K562 (cell line): Measurements from ENCODE around the gene SLC12A1. TPM values are rescaled to one million over a fixed set of nuclear protein-coding genes. Genes with fewer than 3 reads are reported as not detected.

ENCODE experiments used
- ASH1L ChIP-seq: fragments of 450-650 bp; IDR thresholded peaks from 2 replicates; pipeline ENCODE4 v1.6.1; 2018; ENCODE audit warnings: borderline replicate concordance, mild to moderate bottlenecking, low read depth; ENCODE audit not compliant: partially characterized antibody
- ATF7 ChIP-seq: fragments of 450-650 bp; IDR thresholded peaks from 2 replicates; pipeline ENCODE4 v1.7.1; 2014; ENCODE audit warnings: mild to moderate bottlenecking, moderate library complexity
- BHLHE40 ChIP-seq: IDR thresholded peaks from 2 replicates; pipeline ENCODE4 v1.6.1; 2011; ENCODE audit warnings: low read length, improper control_type of control experiment
- EP400 ChIP-seq: fragments of 450-650 bp; IDR thresholded peaks from 2 replicates; pipeline ENCODE4 v1.6.1; 2017; ENCODE audit warnings: antibody characterized with exemption, mild to moderate bottlenecking, moderate library complexity
- FUS ChIP-seq: fragments of 200-400 bp; formaldehyde crosslinking; optimal IDR thresholded peaks from 2 replicates; pipeline ENCODE3; 2017; ENCODE audit warnings: low read depth, low read length
- KDM5B ChIP-seq: fragments of 200-600 bp; sonication (generic); IDR thresholded peaks from 2 replicates; pipeline ENCODE4 v1.6.1; 2012; ENCODE audit warnings: low read depth, mild to moderate bottlenecking, moderate library complexity, low read length, control low read depth, inconsistent platforms; ENCODE audit not compliant: insufficient replicate concordance
- KLF6 ChIP-seq: fragments of 250-450 bp; sonication (Bioruptor Pico); IDR thresholded peaks from 2 replicates; pipeline ENCODE4 v1.4.0; 2020; ENCODE audit warnings: mild to moderate bottlenecking, moderate library complexity, borderline replicate concordance
- MBD2 ChIP-seq: sonication (generic); IDR thresholded peaks from 2 replicates; pipeline ENCODE4 v1.6.1; 2016; ENCODE audit warnings: low read depth, borderline replicate concordance
- NCOA2 ChIP-seq, 2 experiments: fragments of 450-650 bp; IDR thresholded peaks; 2 replicates each; pipeline ENCODE4 v1.6.1; 2018; ENCODE audit warnings: mild to moderate bottlenecking in 2 of 2, moderate library complexity in 1 of 2; ENCODE audit not compliant: partially characterized antibody in 2 of 2
- NR2C2 ChIP-seq, 2 experiments: fragments of 200-800 bp in 1 of 2; sonication (Bioruptor generic) in 1 of 2; sonication (generic) in 1 of 2; formaldehyde crosslinking in 1 of 2; IDR thresholded peaks; 2 replicates each; pipeline versions ENCODE4 v1.6.1 to v1.8.0; 2016 to 2022; ENCODE audit warnings: mild to moderate bottlenecking in 1 of 2, missing compliant biosample characterization in 1 of 2, missing genetic modification characterization in 1 of 2, missing genetic modification reagents in 1 of 2
- PRPF4 ChIP-seq: fragments of 200-400 bp; formaldehyde crosslinking; IDR thresholded peaks from one replicate; pipeline ENCODE4 v1.6.1; 2017; ENCODE audit warnings: low read length, low read depth, mild to moderate bottlenecking; ENCODE audit not compliant: insufficient read depth, poor library complexity, severe bottlenecking
- TAF1 ChIP-seq: IDR thresholded peaks from 2 replicates; pipeline ENCODE4 v1.6.1; 2011; ENCODE audit warnings: mild to moderate bottlenecking, low read length, moderate library complexity; ENCODE audit not compliant: insufficient read depth, control insufficient read depth, severe bottlenecking; ENCODE audit errors: extremely low read depth
- TAF9B ChIP-seq: fragments of 450-650 bp; IDR thresholded peaks from 2 replicates; pipeline ENCODE4 v1.6.1; 2018; ENCODE audit warnings: mild to moderate bottlenecking; ENCODE audit not compliant: partially characterized antibody
- ZEB2 ChIP-seq: fragments of 450-650 bp; IDR thresholded peaks from 2 replicates; pipeline ENCODE4 v1.6.1; 2016
- polyA plus RNA-seq, 8 experiments: library from polyadenylated mRNA; depleted of rRNA in 4 of 8; stranded (reverse) in 5 of 8; unstranded in 3 of 8; fragments of >200 nt; fragmentation: Nextera tagmentation in 2 of 8; fragmentation: Illumina TruSeq in 1 of 8; extraction: Ambion mirVana in 2 of 8; extraction: Trizol in 1 of 8; gene quantifications; 2 replicates each; pipeline versions ENCODE4 v1.2.1 to v1.2.3, GENCODE V29; 2011 to 2014; ENCODE audit warnings: inconsistent platforms in 1 of 8, missing spikeins in 1 of 8
- total RNA-seq, 7 experiments: library from RNA; depleted of rRNA in 6 of 7; stranded (reverse); fragments of >200 nt in 6 of 7; fragmentation: Illumina TruSeq in 2 of 7; extraction: Trizol in 2 of 7; gene quantifications; 2 replicates each; pipeline versions ENCODE4 v1.2.1 to v1.2.3, GENCODE V29; 2011 to 2021; ENCODE audit warnings: low replicate concordance in 1 of 7
- TF ChIP-seq, protein P1 (sequence below): fragments of 200-800 bp; sonication (Bioruptor generic); IDR thresholded peaks from 2 replicates; pipeline ENCODE4 v1.6.1; 2017; ENCODE audit warnings: missing genetic modification characterization, missing compliant biosample characterization
- TF ChIP-seq, protein P2 (sequence below): sonication (generic); formaldehyde crosslinking; IDR thresholded peaks from 2 replicates; pipeline ENCODE4 v1.8.1; 2023; ENCODE audit warnings: mild to moderate bottlenecking, missing genetic modification reagents, moderate library complexity
- TF ChIP-seq, protein P3 (sequence below): sonication (generic); formaldehyde crosslinking; IDR thresholded peaks from 2 replicates; pipeline ENCODE4 v1.8.0; 2022; ENCODE audit warnings: mild to moderate bottlenecking, low read depth, missing genetic modification reagents

Gene SLC12A1
- total and polyA plus RNA-seq, 9 of the 15 experiments (the other 6 are each of a cell fraction or from before 2014, with no cell fraction given): not detected

DNA sequence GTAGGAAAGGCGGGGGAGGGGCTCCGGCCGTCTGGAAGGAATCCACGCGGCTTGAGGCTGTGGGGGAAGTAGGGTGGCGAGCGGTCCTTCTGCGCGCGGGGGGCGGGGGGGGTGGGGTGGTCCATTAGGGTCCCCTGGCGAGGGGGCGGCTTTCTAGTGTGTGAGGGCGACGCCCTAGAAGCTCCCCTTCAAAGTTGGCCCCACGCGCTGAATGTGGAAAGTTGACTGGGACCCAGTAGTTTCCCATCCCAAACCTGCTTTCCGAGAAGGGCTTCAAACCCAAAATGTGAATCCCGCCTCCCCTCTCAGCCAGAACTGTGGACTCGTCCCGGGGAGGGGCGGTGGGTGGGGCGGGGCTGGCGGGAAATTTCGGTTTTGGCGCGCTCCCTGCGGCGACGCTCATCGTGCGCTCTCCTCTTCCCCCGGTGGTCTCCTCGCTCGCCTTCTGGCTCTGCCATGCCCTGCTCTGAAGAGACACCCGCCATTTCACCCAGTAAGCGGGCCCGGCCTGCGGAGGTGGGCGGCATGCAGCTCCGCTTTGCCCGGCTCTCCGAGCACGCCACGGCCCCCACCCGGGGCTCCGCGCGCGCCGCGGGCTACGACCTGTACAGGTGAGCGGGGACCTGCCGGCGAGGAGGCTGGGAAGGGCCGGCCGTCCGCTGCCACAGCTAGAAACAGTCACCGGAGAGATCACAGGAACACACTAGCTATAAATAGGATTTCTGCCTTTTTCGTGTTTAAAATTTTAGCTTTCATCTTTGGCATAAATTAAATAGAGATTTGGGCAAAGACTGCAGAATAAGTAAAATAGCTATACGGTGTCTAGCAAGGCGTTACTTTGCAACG, 125.9 kb downstream of the SLC12A1 start (continued):
- TF ChIP-seq EP400: peak; percentile 73
- TF ChIP-seq ZEB2: peak; percentile 67; the same call in 1 of the 2 replicates
- TF ChIP-seq PRPF4: peak; percentile 21
- TF ChIP-seq KLF6 (CRISPR knock-in tag): 0 out of 2 replicates have a peak, but pooled peaks have one; percentile 41
- TF ChIP-seq ASH1L: peak; percentile 45
- TF ChIP-seq, protein P1, sequence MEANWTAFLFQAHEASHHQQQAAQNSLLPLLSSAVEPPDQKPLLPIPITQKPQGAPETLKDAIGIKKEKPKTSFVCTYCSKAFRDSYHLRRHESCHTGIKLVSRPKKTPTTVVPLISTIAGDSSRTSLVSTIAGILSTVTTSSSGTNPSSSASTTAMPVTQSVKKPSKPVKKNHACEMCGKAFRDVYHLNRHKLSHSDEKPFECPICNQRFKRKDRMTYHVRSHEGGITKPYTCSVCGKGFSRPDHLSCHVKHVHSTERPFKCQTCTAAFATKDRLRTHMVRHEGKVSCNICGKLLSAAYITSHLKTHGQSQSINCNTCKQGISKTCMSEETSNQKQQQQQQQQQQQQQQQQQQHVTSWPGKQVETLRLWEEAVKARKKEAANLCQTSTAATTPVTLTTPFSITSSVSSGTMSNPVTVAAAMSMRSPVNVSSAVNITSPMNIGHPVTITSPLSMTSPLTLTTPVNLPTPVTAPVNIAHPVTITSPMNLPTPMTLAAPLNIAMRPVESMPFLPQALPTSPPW (CRISPR knock-in tag): peak; percentile 98
- TF ChIP-seq NCOA2 (IDR thresholded peaks at IDR 0.05; ENCODE audit: partially characterized antibody in 2 of 2): no peak
- no peak for TF ChIP-seq NR2C2 (CRISPR knock-in tag; IDR thresholded peaks at IDR 0.05)
- peak; percentile 88; the same call in 1 of the 2 replicates for TF ChIP-seq NR2C2 (tag; IDR thresholded peaks at IDR 0.05)
- TF ChIP-seq KDM5B: peak; percentile 52
- peak; percentile 89 for TF ChIP-seq MBD2
- TF ChIP-seq, protein P2, sequence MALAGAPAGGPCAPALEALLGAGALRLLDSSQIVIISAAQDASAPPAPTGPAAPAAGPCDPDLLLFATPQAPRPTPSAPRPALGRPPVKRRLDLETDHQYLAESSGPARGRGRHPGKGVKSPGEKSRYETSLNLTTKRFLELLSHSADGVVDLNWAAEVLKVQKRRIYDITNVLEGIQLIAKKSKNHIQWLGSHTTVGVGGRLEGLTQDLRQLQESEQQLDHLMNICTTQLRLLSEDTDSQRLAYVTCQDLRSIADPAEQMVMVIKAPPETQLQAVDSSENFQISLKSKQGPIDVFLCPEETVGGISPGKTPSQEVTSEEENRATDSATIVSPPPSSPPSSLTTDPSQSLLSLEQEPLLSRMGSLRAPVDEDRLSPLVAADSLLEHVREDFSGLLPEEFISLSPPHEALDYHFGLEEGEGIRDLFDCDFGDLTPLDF (CRISPR knock-in tag): peak; percentile 56
- peak; percentile 22 for TF ChIP-seq TAF9B
- TF ChIP-seq TAF1: peak; percentile 29
- TF ChIP-seq FUS: no peak
- peak; percentile 72 for TF ChIP-seq BHLHE40
- TF ChIP-seq, protein P3, sequence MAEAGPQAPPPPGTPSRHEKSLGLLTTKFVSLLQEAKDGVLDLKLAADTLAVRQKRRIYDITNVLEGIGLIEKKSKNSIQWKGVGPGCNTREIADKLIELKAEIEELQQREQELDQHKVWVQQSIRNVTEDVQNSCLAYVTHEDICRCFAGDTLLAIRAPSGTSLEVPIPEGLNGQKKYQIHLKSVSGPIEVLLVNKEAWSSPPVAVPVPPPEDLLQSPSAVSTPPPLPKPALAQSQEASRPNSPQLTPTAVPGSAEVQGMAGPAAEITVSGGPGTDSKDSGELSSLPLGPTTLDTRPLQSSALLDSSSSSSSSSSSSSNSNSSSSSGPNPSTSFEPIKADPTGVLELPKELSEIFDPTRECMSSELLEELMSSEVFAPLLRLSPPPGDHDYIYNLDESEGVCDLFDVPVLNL (CRISPR knock-in tag): peak; percentile 94
- peak; percentile 98 for TF ChIP-seq ATF7
